Umbilical cord (tissue), 2 donors: ENCODE results near the gene WNT6. TPM values are rescaled to one million over a fixed set of nuclear protein-coding genes. Genes with fewer than 3 reads are reported as not detected.

Experiments used
- DNase-seq: peaks from one replicate; pipeline ENCODE4 v3.0.0-alpha.2; 2015; ENCODE audit warnings: low spot score
- total RNA-seq: library from RNA; depleted of rRNA; stranded (reverse); fragments of >200 nt; gene quantifications from one replicate; pipeline ENCODE4 v1.2.3, GENCODE V29; 2014; ENCODE audit warnings: low replicate concordance; ENCODE audit not compliant: insufficient read depth

WNT6 gene
- total RNA-seq, 1 donor from 2014 or later = 3.9 TPM

DNA sequence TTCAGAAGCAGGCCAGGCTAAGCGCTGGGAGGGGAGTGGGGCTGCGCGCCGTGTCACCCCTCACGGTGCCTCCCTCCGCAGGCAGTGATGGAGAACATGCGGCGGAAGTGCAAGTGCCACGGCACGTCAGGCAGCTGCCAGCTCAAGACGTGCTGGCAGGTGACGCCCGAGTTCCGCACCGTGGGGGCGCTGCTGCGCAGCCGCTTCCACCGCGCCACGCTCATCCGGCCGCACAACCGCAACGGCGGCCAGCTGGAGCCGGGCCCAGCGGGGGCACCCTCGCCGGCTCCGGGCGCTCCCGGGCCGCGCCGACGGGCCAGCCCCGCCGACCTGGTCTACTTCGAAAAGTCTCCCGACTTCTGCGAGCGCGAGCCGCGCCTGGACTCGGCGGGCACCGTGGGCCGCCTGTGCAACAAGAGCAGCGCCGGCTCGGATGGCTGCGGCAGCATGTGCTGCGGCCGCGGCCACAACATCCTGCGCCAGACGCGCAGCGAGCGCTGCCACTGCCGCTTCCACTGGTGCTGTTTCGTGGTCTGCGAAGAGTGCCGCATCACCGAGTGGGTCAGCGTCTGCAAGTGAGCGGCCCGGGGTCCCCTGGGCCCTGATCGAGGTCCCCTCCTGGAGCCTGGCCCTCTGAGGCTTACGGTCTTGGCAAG is 33.2 kb downstream of the WNT6 start:
- no peak for DNase-seq

DNA sequence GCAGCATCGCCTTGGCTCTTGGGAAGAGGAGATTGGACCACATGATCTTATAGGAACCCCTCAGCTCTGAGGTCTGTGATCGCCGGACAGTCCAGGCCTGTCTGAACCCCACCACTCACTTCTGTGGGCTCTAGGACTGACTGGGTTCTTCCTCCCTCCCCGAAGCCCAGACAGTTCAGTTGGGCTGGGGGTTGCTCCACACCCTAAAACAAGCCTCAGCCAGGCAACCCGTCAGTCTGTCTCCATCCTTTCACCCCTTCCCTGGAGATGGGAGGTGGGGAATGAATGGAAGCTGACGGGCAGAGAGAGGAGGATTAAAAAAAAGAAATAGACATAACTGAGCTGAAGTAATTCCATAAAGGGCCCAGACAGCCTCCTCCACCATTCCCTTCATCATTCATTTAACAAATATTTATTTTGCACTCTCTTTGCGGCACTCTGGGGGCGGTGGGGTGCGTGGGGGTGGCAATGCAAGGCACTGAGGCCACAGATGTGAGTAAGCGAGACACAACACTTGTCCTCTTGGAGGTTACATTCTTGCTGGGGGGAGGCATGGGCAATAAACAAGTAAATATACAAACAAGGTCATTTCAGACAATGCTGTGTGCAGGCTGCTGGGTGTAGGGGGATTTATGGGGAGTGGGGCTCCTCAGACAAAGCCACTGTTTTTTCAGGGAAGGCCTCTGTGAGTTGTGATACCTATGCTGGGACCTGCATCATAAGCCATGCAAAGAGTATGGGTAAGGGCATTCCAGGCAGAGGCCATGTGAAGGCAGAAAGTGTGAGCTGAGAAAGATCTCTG is 33.9 kb downstream of the WNT6 start:
- no peak for DNase-seq

DNA sequence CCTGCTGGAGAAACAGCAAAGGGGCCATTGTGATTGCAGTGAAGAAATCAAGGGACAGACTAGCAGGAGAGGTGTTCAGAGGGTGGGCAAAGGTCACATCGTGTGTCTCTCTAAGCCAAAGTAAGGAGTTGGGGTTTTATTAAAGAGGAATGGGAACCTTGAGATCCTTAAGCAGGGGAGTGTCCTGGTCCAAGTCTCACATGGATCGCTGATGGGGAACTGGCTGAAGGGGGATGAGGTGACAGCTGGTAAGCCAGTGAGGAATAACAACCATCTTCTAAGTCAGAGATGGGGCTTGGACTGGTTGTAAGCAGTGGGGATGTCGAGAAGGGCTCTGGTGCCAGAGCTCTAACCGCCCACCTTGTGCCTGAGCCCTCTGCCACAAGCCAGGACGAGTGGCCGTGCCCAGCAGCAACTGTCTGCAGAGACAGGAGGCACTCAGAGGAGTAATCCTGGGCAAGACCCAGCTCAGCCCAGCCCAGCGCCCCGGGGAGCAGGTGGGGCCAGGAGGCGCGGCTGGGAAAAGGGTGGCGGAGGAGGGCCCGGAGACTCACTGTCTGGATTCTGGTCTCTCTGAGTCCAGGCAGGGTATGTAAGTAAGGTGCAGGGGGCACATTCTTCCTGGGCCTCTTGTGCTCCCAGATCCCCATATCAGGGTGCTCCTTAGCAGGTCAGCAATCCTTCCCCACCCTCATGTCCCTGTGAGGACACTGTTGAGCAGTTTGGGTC is 34.7 kb downstream of the WNT6 start:
- peak; percentile 45 for DNase-seq

DNA sequence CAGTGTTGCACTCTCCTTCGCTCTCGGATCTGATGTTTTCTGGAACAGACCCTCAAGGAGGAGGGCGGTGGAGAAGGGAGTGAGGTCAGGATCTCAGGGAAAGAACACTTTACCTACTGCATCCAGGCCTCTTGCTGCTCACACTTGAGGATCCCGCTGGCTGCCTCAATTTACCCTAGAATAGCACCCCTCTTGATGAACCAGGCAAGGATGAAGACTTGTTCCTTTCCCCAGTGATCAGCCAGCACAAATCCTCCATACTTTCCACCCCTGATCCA is 35.2 kb downstream of the WNT6 start:
- DNase-seq = no peak

DNA sequence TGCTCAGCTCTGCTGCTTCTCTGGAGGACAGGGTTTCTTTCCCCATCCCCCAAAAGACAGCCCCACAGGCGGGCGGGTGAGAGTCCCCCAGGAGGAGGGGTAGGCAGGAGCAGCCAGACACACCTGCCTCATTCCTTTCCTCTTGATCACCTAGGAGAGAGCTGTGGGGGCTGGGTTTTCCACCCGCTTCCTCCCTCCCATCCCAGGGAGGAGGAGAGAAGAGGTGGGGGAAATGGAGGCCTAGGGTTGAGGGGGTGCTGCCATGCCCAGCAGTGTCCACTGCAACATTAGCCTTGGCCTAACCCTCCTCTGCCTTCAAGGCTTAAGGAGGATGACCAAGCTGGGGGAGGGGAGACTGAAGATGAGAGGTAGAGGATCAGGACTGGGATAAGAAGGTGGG is 35.7 kb downstream of the WNT6 start:
- peak; percentile 60 for DNase-seq

DNA sequence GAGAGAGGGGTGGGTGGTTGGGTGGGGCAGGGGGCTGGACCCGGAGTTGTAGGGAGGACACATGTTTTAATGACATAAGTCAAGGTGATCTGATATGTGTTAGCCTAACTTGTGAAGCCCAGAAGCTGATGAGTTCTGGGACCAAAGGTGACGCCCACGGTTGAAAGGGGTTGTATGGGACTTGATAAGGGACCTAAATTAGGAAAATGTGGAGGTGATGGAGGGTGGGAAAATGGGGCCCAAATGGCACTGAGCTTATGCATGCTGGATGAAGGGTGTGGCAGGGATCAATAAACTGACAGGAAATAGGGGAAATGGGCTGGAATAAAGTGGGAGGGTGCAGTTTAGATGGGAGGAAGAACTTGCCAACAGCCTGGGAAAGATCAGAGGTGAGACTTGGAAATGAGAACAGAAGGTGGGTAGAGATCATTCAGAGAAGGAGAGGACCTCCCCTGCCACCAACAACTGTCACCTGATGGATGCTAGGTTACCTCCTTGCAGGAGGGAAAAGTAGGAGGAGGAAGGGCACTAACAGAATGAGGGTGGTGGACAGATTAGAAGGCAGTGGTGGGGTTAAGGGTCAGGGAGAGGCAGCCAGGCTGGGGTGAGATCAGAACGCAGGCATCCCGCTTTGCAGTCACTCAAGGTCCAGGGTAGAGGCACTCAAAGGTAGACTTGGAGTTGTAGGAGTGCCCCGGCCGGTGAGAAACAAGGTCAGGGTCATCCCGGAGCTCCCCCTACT is 36.3 kb downstream of the WNT6 start:
- DNase-seq = no peak

DNA sequence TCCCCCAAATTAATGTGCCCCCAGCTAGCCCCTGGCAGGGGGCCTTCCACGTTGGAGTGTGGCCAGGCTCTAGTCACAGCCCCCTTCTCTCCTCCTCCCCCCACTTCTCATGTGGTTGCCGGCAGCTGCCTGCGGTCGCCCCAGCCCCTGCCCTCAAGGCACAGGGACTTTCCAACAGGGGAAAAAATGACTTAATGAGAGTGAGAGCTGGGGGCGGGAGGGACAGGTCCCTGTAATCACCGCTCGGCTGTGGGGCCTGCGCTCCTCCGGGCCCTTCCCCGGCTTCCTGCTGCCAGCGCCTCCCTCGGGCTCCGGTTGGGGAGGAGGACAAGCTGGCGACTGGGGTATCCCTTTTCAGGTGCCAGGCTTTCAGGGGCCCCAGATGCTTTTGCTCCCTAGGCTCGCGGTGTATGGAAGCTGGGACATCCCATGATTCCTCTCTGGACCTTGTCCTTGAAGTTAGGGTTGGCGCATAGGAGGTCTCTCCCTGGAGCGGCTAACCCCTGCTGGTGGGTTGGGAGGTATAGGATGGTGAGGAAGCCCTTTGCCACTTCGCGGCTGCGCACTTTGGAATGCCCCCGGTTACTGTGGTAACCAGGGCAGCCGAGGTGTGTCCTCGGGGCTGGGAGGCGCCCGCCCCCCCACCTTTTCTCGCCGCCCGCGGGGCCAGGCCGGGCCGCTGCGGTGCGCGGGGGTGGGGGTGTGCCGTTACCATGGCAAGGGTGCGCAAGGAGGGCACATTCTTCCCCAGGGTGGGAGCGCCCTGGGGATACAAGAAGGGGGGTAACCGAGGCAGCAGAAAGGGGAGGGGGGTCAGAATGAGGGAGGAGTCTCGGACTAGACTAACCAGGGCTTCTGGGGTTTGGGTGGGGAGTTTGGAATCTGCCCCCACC is 37.1 kb downstream of the WNT6 start:
- DNase-seq = peak; percentile 59

DNA sequence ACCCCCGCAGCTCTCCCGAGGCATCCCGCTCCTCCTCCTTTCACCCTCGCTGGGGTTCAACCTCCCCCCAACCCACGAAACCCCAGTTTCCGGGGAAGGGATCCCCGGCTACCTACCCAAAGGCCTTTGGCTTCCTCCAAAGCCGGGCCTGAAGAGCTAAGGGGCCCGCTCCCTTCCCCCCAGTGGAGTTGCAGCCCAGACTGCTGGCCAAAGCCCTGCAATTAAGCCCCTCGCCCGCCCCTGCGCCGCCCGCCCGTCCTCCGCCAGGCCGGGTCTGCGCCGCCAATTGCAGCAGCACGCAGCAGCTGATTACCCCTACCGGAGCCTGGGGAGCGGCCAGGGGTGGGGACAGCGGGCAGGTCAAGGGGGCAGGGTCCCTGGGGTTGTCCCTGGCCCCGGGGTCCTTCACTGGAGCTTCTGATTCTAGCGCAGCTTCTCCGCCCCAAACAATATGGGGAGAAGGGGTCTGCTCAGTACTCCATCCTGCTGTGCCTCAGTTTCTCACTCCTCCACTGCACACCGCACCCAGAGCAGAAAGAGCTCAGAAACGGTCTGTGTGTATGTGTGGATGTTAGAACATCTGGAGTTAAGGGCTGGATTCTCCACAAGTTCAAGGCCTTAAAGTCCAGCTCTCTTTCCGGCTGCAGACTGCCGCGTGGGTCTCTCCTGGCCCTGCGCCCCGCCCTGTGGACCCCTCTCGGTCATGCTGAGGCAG is 37.9 kb downstream of the WNT6 start:
- no peak for DNase-seq

DNA sequence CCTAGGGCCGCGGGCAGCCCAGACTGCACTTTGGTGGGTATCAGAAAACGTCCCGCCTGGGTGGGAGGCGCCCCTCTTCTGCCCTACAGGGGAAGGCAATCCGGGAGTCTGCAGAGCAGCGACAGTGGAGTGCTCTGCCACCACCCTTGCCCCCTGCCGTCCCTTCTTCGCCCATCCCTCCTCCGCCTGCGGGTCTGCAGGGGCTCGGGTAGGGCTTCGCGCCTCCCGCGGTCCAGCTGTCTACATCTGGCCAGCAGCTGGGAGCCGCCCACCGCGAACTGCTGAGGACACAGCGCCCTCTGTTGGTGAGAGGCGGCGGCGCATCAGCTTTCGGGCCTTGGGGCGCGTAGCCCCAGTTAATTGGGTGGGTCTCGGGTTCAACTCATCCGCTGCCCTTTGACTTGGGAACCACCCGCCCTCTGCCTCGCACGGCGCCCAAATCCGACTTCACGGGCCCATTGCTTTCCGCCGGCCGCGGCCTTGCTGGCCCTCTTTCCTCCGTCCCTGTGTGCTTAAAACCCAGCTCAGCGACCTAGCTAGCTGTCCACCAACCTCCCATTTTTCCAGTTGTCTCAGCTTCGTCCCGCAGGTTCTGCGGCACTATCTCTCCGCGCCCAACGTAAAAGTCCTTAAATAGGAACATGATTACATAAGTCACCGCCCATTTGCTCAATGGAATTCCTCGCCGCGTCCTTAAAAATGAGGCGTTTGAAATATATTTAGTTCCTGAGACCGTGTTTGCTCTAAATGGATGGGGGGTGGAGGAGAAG is 38.7 kb downstream of the WNT6 start:
- DNase-seq = peak; percentile 60

DNA sequence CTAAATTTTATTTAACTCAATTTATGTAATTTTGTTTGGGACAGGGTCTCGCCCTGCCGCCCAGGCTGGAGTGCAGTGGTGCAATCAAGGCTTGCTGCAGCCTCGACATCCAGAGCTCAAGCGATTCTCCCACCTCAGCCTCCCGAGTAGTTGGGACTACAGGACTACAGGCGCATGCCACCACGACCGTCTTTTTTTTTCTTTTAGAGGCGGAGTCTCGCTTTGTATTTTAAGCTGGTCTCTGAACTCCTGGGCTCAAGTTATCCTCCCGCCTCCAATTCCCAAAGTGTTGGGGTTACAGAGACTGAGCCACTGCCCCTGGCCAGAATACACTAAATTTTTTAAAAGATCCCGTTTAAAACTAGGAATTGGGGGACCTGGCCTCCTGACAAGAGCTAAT is 39.5 kb downstream of the WNT6 start:
- no peak for DNase-seq

DNA sequence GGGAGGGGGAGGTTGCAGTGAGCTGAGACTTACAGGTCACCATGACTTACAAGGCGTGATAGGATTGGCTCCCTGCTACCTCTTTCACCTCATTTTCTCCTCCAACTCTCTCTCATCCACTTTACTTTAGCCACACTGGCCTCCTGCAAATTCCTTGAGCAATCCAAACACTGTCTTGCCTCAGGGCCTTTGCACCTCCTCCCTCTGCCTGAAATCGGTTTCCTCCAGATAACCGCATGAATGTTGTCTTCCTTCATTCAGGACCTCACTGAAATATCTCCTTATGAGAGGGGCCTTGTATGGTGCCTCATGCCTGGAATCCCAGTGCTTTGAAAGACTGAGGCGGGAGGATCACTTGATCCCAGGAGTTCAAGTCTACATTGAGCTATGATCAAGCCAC is 42.8 kb downstream of the WNT6 start:
- no peak for DNase-seq

DNA sequence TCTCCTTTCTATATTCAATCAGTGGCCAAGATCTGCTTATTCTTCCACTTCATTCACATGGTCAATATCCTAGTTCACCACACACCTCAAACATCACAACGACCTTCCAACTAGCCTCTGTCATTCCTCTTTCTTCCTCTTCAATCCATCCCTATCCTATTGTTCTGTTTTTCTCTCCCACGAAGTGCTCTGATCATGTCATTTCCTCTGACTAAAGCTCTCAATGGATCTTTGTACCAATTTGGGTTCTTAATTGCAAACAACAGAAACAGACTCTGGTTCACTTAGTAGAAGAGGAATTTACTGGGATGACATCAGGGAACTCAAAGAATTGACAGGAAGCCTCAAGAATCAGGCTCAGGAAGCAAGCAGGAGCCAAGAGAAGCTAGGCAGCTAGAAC is 44.6 kb downstream of the WNT6 start:
- no peak for DNase-seq

DNA sequence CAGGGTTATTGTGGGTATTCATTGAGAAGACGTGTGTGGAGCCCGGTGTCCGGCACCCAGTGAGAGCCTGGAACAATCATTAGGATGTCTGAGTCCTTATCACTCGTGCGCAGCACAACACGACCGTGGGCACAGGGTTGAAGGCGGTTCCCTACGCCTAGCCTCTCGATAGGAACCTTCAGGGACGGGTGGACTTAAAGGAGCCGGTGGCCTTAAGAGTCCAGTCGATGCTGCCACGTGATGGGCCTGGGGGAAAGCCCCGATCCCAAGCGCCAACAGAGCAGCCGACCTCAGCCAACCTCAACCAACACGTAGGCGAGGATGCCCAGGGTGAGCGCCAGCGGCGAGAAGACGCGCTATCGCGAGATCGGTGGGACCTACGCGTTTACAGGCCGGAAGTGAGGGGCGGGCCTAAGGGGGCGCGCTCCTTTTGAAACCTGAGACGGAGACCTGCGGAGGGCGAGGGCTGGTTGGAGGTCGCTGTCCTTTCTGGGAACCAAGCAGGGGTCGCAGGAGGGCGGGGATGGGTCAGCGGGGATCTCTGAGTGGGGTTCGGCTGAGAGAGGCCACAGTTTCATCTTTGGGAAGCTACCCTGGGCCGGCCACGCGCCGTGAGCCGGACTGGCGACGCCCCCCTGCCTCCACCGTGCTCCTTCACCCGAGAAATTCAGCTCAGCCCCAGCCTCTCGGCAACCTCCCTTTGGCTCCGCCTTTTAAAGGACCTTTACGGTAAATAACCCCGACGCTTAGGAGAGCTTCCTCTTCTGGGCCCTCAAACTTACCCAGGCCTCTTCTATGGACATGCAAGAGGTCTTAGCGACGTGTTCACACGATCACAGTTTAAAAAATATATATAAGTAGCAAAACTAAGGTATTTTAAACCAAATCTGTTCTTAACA is 49.4 kb downstream of the WNT6 start:
- DNase-seq = peak; percentile 91

DNA sequence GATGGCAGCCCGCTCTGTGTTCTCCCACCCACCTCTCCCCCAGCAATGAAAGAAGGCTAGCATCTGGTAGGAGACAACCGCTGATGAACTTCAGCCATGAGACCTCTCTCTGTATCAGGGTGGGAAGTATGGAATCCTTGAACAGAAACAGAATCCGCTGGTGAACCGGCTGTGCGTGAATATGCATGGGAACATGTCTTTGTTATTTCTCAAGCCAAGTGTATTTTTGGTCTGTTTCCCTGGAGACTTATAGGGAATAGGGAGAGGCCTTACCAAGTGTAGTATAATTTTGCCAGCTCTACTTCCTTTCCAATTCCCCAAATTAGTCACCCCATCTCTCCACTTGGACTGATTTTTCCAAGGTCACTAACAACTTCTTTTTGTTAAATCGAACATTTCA is 51.1 kb downstream of the WNT6 start:
- DNase-seq = no peak

DNA sequence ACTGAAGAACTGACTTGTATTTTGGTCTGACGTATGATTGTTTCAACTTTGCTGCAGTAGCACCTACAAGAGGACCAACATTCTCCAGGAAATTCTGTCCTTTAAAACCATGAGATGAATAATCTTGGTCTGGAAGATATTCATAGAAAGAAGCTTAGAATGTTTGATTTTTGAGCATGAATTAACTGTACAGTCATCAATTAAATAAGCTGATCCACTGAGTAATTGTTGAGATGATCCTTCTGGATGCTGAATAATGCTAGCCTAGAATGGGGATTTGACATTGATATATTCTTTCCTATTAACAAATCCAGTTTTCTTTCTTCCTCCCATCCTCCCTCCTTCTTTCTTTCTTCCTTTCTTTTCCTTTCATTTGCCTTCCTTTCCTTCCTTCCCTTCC is 60.9 kb downstream of the WNT6 start:
- DNase-seq = no peak
